Heart right ventricle (tissue), 16 donors: Measurements from ENCODE around the gene CDH13. TPM values are rescaled to one million over a fixed set of nuclear protein-coding genes. Genes with fewer than 3 reads are reported as not detected.

Experiments used
- ATAC-seq, 8 donors: fragments of 200-7000 bp; cut with Tn5 transposase; one replicate each; pipeline ENCODE4 v1.9.1; 2020; ENCODE audit warnings: mild to moderate bottlenecking in 8 of 8, moderate library complexity in 8 of 8, moderate number of reproducible peaks in 1 of 8
- DNase-seq, 2 donors: peaks; one replicate each; pipeline ENCODE4 v3.0.0-alpha.2; 2020
- H3K27ac ChIP-seq, 10 donors: fragments of 200-600 bp; sonication (generic) in 2 of 10; one replicate each; pipeline versions ENCODE4 v1.5.0 to v1.8.0; 2020 to 2022; ENCODE audit warnings: mild to moderate bottlenecking in 3 of 10
- H3K27me3 ChIP-seq, 7 donors: fragments of 200-600 bp; one replicate each; pipeline ENCODE4 v1.8.0; 2021 to 2022; ENCODE audit warnings: mild to moderate bottlenecking in 2 of 7
- H3K36me3 ChIP-seq, 9 donors: fragments of 200-600 bp; sonication (generic) in 1 of 9; one replicate each; pipeline versions ENCODE4 v1.5.0 to v1.8.0; 2020 to 2022; ENCODE audit warnings: mild to moderate bottlenecking in 2 of 9
- H3K4me1 ChIP-seq, 9 donors: fragments of 200-600 bp; sonication (generic) in 1 of 9; one replicate each; pipeline versions ENCODE4 v1.5.0 to v1.8.0; 2020 to 2022; ENCODE audit warnings: mild to moderate bottlenecking in 4 of 9
- H3K4me3 ChIP-seq, 10 donors: fragments of 200-600 bp; sonication (generic) in 2 of 10; one replicate each; pipeline versions ENCODE4 v1.5.0 to v1.8.0; 2020 to 2022; ENCODE audit warnings: mild to moderate bottlenecking in 7 of 10, moderate library complexity in 2 of 10
- H3K9me3 ChIP-seq, 11 donors: fragments of 200-600 bp in 10 of 11; sonication (generic) in 2 of 11; one replicate each; pipeline versions ENCODE4 v1.5.0 to v1.8.0; 2013 to 2022; ENCODE audit warnings: mild to moderate bottlenecking in 2 of 11, control low read depth in 1 of 11, moderate library complexity in 1 of 11
- WGBS, 2 donors: extraction: QIAGEN DNeasy Blood & Tissue Kit; methylation state at CpG; one replicate each; pipeline ENCODE4 v1.1.7; 2013; ENCODE audit warnings: inconsistent platforms in 1 of 2; 5-methylcytosine and 5-hydroxymethylcytosine counted together
- intact Hi-C, 10 donors: fragments of 100-400 bp; cut with DNase I; formaldehyde crosslinking; loops; one replicate each; pipeline versions ENCODE4 v1.11.1 to v1.14.2; 2022
- polyA plus RNA-seq, 2 donors: library from polyadenylated mRNA; stranded (reverse); fragments of 200-250 nt; gene quantifications; one replicate each; pipeline ENCODE4 v1.2.3, GENCODE V29; 2013
- total RNA-seq, 10 donors: library from RNA; stranded (reverse); fragmentation: NEBNext Ultra II Directional in 3 of 10; extraction: Animal tissue kit (Norgen Biotek cat#: 25700) in 3 of 10; gene quantifications; one replicate each; pipeline versions ENCODE4 v1.2.1 to v1.2.4, GENCODE V29; 2021 to 2023
- TF ChIP-seq, protein P1 (sequence below), 9 donors: fragments of 200-600 bp; sonication (generic) in 2 of 9; IDR thresholded peaks; one replicate each; pipeline versions ENCODE4 v1.5.0 to v1.8.0; 2021 to 2022; ENCODE audit warnings: antibody characterized with exemption in 9 of 9, mild to moderate bottlenecking in 5 of 9, moderate library complexity in 1 of 9
- donor health status: Arrhythmogenic right ventricular cardiomyopathy.
- donor health status: ischemic (EF 13 %, LVEDD 7.1; RV severe dilation, severe dysfunction).
- donor health status: healthy with polysubstance abuse.
- donor health status: DM: no; HTN: yes; CAD: no.
- donor health status: DM: no; HTN: no; CAD: no.
- donor health status: ischemic (EF 25% LVEDD 6.9; RV normal size, moderate dysfunction).
- donor health status: ischemic (EF 25% LVEDD 5.7; RV mildly dilated, moderate dysfunction).
- donor health status: healthy.
- donor health status: DM: yes; HTN: yes; CAD: no.
- donor health status: Ischemic cardiomyopathy.
- donor health status: ischemic (EF 35%, LVEDD 5.7; RV mildly dilated, moderate dysfunction).
- donor health status: nonischemic (EF 11% LVEDD 7.7; RV severe dilation, severe dysfunction).
- donor health status: DM: yes; HTN: yes; CAD: no.
- donor health status: PGD.
- donor health status: ischemic (EF 29% LVEDD 5.4; RV normal size, mild dysfunction).
- donor health status: nonischemic (EF 23%, LVEDD 6.1; RV moderate dilation, normal function).

CDH13 gene
- total and polyA plus RNA-seq, 12 donors, result 15.5 to 221 (median 168) TPM

DNA sequence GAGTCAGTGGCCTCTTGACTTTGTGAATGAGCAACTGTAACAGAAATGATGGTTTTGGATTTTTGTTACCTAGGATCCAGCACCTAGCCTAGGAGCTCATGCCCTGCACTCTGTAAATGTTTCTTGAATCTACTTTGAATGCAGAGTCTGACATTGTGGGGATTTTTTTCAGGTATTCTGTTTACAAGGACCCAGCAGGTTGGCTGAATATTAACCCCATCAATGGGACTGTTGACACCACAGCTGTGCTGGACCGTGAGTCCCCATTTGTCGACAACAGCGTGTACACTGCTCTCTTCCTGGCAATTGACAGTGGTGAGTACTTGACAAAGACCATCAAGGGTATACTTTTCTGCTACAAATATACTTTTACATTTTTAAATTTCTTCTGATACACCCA is 1121.2 kb downstream of the CDH13 start:
- H3K36me3 ChIP-seq, result peaks cover 0 to 16% (median 0%) of the 10 kb centered on the region in 9 donors
- H3K9me3 ChIP-seq, result no peaks in the 10 kb centered on the region
- DNase-seq, result no peak
- intact Hi-C loops, result no loop called here
- TF ChIP-seq, protein P1, sequence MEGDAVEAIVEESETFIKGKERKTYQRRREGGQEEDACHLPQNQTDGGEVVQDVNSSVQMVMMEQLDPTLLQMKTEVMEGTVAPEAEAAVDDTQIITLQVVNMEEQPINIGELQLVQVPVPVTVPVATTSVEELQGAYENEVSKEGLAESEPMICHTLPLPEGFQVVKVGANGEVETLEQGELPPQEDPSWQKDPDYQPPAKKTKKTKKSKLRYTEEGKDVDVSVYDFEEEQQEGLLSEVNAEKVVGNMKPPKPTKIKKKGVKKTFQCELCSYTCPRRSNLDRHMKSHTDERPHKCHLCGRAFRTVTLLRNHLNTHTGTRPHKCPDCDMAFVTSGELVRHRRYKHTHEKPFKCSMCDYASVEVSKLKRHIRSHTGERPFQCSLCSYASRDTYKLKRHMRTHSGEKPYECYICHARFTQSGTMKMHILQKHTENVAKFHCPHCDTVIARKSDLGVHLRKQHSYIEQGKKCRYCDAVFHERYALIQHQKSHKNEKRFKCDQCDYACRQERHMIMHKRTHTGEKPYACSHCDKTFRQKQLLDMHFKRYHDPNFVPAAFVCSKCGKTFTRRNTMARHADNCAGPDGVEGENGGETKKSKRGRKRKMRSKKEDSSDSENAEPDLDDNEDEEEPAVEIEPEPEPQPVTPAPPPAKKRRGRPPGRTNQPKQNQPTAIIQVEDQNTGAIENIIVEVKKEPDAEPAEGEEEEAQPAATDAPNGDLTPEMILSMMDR (IDR thresholded peaks at IDR 0.05), result no peak
- H3K27ac ChIP-seq, result no peak overlapping the region
- no peaks in the 10 kb centered on the region for H3K27me3 ChIP-seq
- WGBS, 2 donors, result 94 to 96% methylated on average over 3 of the region's 3 CpGs
- H3K4me3 ChIP-seq, result no peak overlapping the region
- H3K4me1 ChIP-seq, result peaks cover 0 to 9% (median 0%) of the 10 kb centered on the region in 9 donors
- no peak for ATAC-seq

- Histone ChIP-seq H3K27ac (no peak overlapping the region), H3K4me1 (no peaks in the 10 kb centered on the region), H3K4me3 (no peak overlapping the region), H3K27me3 (no peaks in the 10 kb centered on the region), H3K36me3 (peaks cover 0 to 3% (median 0%) of the 10 kb centered on the region in 9 donors), H3K9me3 (peaks cover 0 to 24% (median 18%) of the 10 kb centered on the region in 11 donors)
- no peak for ATAC-seq
- TF ChIP-seq, protein P1 (IDR thresholded peaks at IDR 0.05), result no peak
- intact Hi-C loops, result no loop called here
- no peak for DNase-seq
Observed at GRCh38 chr16:83755391-83755790, 1128.6 kb downstream of the CDH13 start.

DNA sequence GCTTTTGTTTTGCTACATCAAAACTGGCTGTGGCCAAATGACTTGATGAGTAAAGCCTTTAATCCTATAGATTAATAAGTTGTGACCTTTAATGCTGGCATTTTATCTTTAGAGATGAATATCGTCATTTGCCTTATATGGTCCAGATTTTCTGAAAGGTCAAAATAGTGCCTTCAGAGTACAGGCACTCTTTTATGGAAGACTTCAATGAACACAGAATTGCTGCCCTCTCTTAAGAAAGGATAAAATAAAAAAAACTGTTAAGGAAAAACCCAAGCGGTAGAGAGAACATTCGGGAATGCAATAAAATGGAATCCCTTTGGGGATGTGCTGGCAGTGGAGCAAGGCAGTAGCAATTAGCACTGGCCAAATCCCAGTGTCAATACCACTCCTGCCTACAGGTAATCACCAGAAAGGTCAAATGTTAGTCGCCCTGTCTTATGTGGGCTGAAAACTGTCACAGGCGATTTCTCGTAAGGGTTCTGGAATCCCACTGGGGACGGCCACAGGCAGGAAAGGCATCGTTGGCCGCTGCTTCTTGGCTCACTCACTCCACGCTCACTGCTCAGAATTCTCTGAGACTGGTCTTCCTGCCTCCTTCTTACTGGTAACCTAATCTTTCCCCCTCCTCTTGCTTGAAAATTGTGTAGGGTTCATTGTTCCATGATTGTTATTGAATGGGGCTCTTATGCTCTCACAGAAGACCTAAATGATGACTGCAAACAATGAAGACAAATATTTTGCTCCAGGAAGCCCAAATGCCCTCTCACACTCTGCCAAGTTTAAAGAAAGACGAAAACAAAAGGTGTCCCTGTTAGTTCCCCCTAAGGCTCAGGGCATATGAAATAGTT is 1135.6 kb downstream of the CDH13 start:
- Histone ChIP-seq H3K4me3 (no peak overlapping the region), H3K27ac (no peak overlapping the region), H3K9me3 (peaks cover 0 to 13% (median 6%) of the 10 kb centered on the region in 11 donors), H3K27me3 (no peaks in the 10 kb centered on the region), H3K36me3 (no peaks in the 10 kb centered on the region), H3K4me1 (no peaks in the 10 kb centered on the region)
- ATAC-seq, result no peak
- TF ChIP-seq, protein P1 (IDR thresholded peaks at IDR 0.05), result no peak
- 77 to 81% methylated on average over 11 of the region's 11 CpGs for WGBS, 2 donors
- DNase-seq, result no peak
- intact Hi-C loops, result no loop called here

DNA sequence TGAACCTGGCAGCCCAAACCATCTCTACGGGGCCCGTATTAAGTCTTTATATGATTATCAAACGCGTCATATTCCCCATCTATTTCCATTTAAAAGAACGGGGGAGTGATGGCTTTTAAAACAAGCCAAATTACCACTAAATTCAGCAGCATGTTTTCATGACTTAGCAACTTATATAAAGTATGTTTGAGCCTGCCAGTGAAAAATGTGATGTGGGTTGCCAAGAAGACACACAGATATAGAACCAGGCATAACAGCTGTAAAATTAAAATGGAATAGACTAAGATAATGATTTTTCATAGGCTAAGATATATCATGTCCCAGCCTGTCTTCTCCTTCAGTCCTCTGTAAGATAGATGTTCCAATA is 1136.2 kb downstream of the CDH13 start:
- WGBS, 2 donors, result 81 to 96% methylated on average over 5 of the region's 5 CpGs
- H3K4me1 ChIP-seq, result no peaks in the 10 kb centered on the region
- no peak overlapping the region for H3K4me3 ChIP-seq
- ATAC-seq (no peak), DNase-seq (no peak)
- no peaks in the 10 kb centered on the region for H3K36me3 ChIP-seq
- no peaks in the 10 kb centered on the region for H3K27me3 ChIP-seq
- intact Hi-C loops, result no loop called here
- peaks cover 0 to 12% (median 6%) of the 10 kb centered on the region in 11 donors for H3K9me3 ChIP-seq
- H3K27ac ChIP-seq, result no peak overlapping the region
- TF ChIP-seq, protein P1 (IDR thresholded peaks at IDR 0.05), result no peak
